HepG2 (cell line): Measurements from ENCODE around the gene ATP6V1G3. TPM values are rescaled to one million over a fixed set of nuclear protein-coding genes. Genes with fewer than 3 reads are reported as not detected.

Experiments used
- ATAC-seq: fragments of 200-7000 bp; cut with Tn5 transposase; 3 replicates; pipeline ENCODE4 v1.9.1; 2020; ENCODE audit warnings: mild to moderate bottlenecking, moderate library complexity
- BruUV-seq: library from RNA; stranded (reverse); fragments of 400-500 nt; replicated peaks from 2 replicates; lab custom pipeline; 2021; lab: Mats Ljungman, UMichigan
- CTCF ChIA-PET: fragments of 300-600 bp; formaldehyde crosslinking; extraction: SDS; loops from one replicate; lab custom pipeline; 2021; ENCODE audit warnings: low total read pairs, inconsistent platforms, low intra/inter-chr PET ratio; lab: Yijun Ruan, JAX
- POLR2A ChIA-PET: fragments of 350-600 bp; sonication (Branson Sonifier 250); formaldehyde crosslinking; loops from one replicate; lab custom pipeline; 2020; ENCODE audit warnings: antibody characterized with exemption, inconsistent platforms; lab: Yijun Ruan, JAX
- DNase-seq: peaks from one replicate; pipeline ENCODE4 v3.0.0-alpha.2; 2015; ENCODE audit warnings: low spot score
- FAIRE-seq: peaks from 3 replicates; lab custom pipeline; 2011; peaks lifted over from hg19 to GRCh38; lab: Jason Lieb, UNC
- H2AFZ ChIP-seq: one replicate; pipeline ENCODE4 v1.6.1; 2011; ENCODE audit warnings: low read length, inconsistent platforms
- H3K27ac ChIP-seq: fragments of 300-600 bp; 3 replicates; pipeline ENCODE4 v1.8.0; 2011; ENCODE audit warnings: mixed run types, mild to moderate bottlenecking, mixed read lengths, low read length, inconsistent platforms; ENCODE audit not compliant: insufficient read depth; ENCODE audit errors: extremely low read length
- H3K27me3 ChIP-seq, 2 experiments: fragments of 200-600 bp in 1 of 2; 2 replicates in 1 of 2; 3 replicates in 1 of 2; pipeline versions ENCODE4 v1.6.0 to v1.8.0; 2011; ENCODE audit warnings: low read length in 2 of 2, mild to moderate bottlenecking in 2 of 2, moderate library complexity in 2 of 2, inconsistent platforms in 1 of 2; ENCODE audit not compliant: insufficient read depth in 2 of 2, control insufficient read depth in 1 of 2
- H3K36me3 ChIP-seq, 2 experiments: fragments of 200-600 bp in 1 of 2; replicated peaks in 1 of 2; 2 replicates in 1 of 2; 3 replicates in 1 of 2; pipeline versions ENCODE4 v1.5.1 to v1.8.0; 2011; ENCODE audit warnings: low read length in 2 of 2, inconsistent platforms in 1 of 2; ENCODE audit not compliant: insufficient read depth in 2 of 2, control insufficient read depth in 1 of 2
- H3K4me1 ChIP-seq: 2 replicates; pipeline ENCODE4 v1.5.1; 2012; ENCODE audit warnings: low read length, inconsistent platforms; ENCODE audit not compliant: insufficient read depth
- H3K4me2 ChIP-seq: 2 replicates; pipeline ENCODE4 v1.6.0; 2011; ENCODE audit warnings: low read depth, low read length, inconsistent platforms
- H3K4me3 ChIP-seq, 3 experiments: fragments of 200-600 bp in 1 of 3; sonication (generic), shearing (Covaris generic) in 1 of 3; replicated peaks in 1 of 3; 2 replicates each; pipeline ENCODE4 v1.5.1; 2011 to 2016; ENCODE audit warnings: low read length in 3 of 3, inconsistent platforms in 2 of 3, low read depth in 2 of 3, mild to moderate bottlenecking in 2 of 3, control low read depth in 1 of 3, mixed read lengths in 1 of 3; ENCODE audit not compliant: insufficient read depth in 1 of 3
- H3K79me2 ChIP-seq: one replicate; pipeline ENCODE4 v1.6.1; 2011; ENCODE audit warnings: low read length, inconsistent platforms; ENCODE audit not compliant: insufficient read depth
- H3K9ac ChIP-seq: 2 replicates; pipeline ENCODE4 v1.6.0; 2011; ENCODE audit warnings: mild to moderate bottlenecking, low read depth, low read length, inconsistent platforms; ENCODE audit not compliant: insufficient read depth
- H3K9me3 ChIP-seq: 2 replicates; pipeline ENCODE4 v1.5.1; 2012; ENCODE audit warnings: mild to moderate bottlenecking, low read length
- H4K20me1 ChIP-seq: 2 replicates; pipeline ENCODE4 v1.6.0; 2011; ENCODE audit warnings: inconsistent platforms, mild to moderate bottlenecking, low read length, moderate library complexity; ENCODE audit not compliant: insufficient read depth
- FOXK2 ChIP-seq: fragments of 450-650 bp; IDR thresholded peaks from 2 replicates; pipeline ENCODE4 v1.6.1; 2016
- PLSCR1 ChIP-seq: sonication (generic); formaldehyde crosslinking; IDR thresholded peaks from 2 replicates; pipeline ENCODE4 v1.5.0; 2020; ENCODE audit warnings: missing genetic modification reagents, mild to moderate bottlenecking, borderline replicate concordance
- SNAPC4 ChIP-seq: sonication (generic); formaldehyde crosslinking; IDR thresholded peaks from 2 replicates; pipeline ENCODE4 v1.4.0; 2020; ENCODE audit warnings: mild to moderate bottlenecking, missing genetic modification reagents
- ZNF232 ChIP-seq: sonication (generic); formaldehyde crosslinking; IDR thresholded peaks from 2 replicates; pipeline ENCODE4 v1.4.0; 2020; ENCODE audit warnings: missing genetic modification reagents, borderline replicate concordance
- ZNF609 ChIP-seq: sonication (generic); formaldehyde crosslinking; IDR thresholded peaks from 2 replicates; pipeline ENCODE4 v1.4.0; 2020; ENCODE audit warnings: mild to moderate bottlenecking, missing genetic modification reagents, borderline replicate concordance
- WGBS: methylation state at CpG from one replicate; pipeline ENCODE4 v1.1.6; 2017; ENCODE audit warnings: low lambda C conversion rate; 5-methylcytosine and 5-hydroxymethylcytosine counted together
- in situ Hi-C: cut with HindIII; loops from 2 replicates; pipeline ENCODE4 v1.10.0; 2017; ENCODE audit warnings: low pct_unique_long_range_greater_than_20kb; ENCODE audit not compliant: extremely low pct_ligation_motif_present
- intact Hi-C: fragments of 100-400 bp; cut with micrococcal nuclease; formaldehyde crosslinking; loops from one replicate; pipeline ENCODE4 v1.10.0; 2022; ENCODE audit not compliant: unreplicated experiment
- polyA plus RNA-seq, 8 experiments: library from polyadenylated mRNA; depleted of rRNA in 3 of 8; stranded (reverse) in 7 of 8; unstranded in 1 of 8; fragments of >200 nt; fragmentation: Illumina TruSeq in 4 of 8; extraction: Trizol in 4 of 8; gene quantifications; 2 replicates each; pipeline versions ENCODE4 v1.2.1 to v1.2.3, GENCODE V29; 2011 to 2016; ENCODE audit warnings: low read depth in 4 of 8, missing spikeins in 1 of 8, mixed read lengths in 1 of 8; ENCODE audit not compliant: insufficient read depth in 1 of 8
- total RNA-seq, 5 experiments: library from RNA; depleted of rRNA; stranded (reverse); fragments of >200 nt; fragmentation: Illumina TruSeq; extraction: Trizol; gene quantifications; 2 replicates each; pipeline ENCODE4 v1.2.3, GENCODE V29; 2016; ENCODE audit warnings: low read depth in 1 of 5

ATP6V1G3 gene
- total and polyA plus RNA-seq, 2 of the 13 experiments (the other 11 are each of a cell fraction or from before 2014, with no cell fraction given): not detected

GRCh38 chr1:198534548-198535418 is 5.7 kb downstream of the ATP6V1G3 start (continued):
- peak; percentile 44; the same call in 1 of the 2 replicates for TF ChIP-seq ZNF609 (CRISPR knock-in tag)

- intact Hi-C loops: no loop called here
- H3K4me1 ChIP-seq: peaks cover 24% of the 10 kb centered on the region
- no peaks in the 10 kb centered on the region for H3K36me3 ChIP-seq
- H3K9ac ChIP-seq: no peak overlapping the region
- DNase-seq (no peak), ATAC-seq (no peak), FAIRE-seq (no peak)
- TF ChIP-seq PLSCR1 (CRISPR knock-in tag): no peak
- TF ChIP-seq SNAPC4 (CRISPR knock-in tag): no peak
- TF ChIP-seq ZNF232 (CRISPR knock-in tag): no peak
- no peak for TF ChIP-seq FOXK2
- no peak overlapping the region for H2AFZ ChIP-seq
- WGBS: 2% methylated on average over 3 of the region's 3 CpGs
- H3K4me2 ChIP-seq: no peak overlapping the region
- no peaks in the 10 kb centered on the region for H4K20me1 ChIP-seq
- H3K27me3 ChIP-seq: no peaks in the 10 kb centered on the region
- no TSS peak for BruUV-seq
- in situ Hi-C loops: no loop called here
- H3K79me2 ChIP-seq: no peaks in the 10 kb centered on the region
- no peak overlapping the region for H3K27ac ChIP-seq
- CTCF ChIA-PET: no interaction called here
- no peaks in the 10 kb centered on the region for H3K9me3 ChIP-seq
- H3K4me3 ChIP-seq: no peak overlapping the region
- POLR2A ChIA-PET: no interaction called here
Observed at GRCh38 chr1:198531891-198532290, 8.6 kb downstream of the ATP6V1G3 start.
